ENCODE measurements around the gene EMP2.
"Not testable (repeated sequence)": the region's sequence is repeated elsewhere in the genome, so short reads cannot be mapped to it uniquely, and the experiment has no call there.

Gene EMP2

GRCh38 chr16:10578474-10579316, 1.7 kb downstream of the EMP2 start:
- DNase-seq: no peak

- DNase-seq: no peak
These were observed 2.8 kb downstream of the EMP2 start for GRCh38 chr16:10577305-10578202.

GRCh38 chr16:10576390-10577304, 3.8 kb downstream of the EMP2 start:
- DNase-seq: no peak

- no peak for DNase-seq
These were observed 4.8 kb downstream of the EMP2 start for GRCh38 chr16:10575506-10576130.

GRCh38 chr16:10572611-10573010, 7.8 kb downstream of the EMP2 start:
- no peak for DNase-seq

GRCh38 chr16:10571354-10571753, 9.0 kb downstream of the EMP2 start:
- DNase-seq: no peak

- DNase-seq: no peak
These were observed 10.8 kb downstream of the EMP2 start for GRCh38 chr16:10569621-10570020.

GRCh38 chr16:10566613-10567012, 13.8 kb downstream of the EMP2 start:
- DNase-seq: no peak

- DNase-seq: no peak
These were observed 15.2 kb downstream of the EMP2 start for GRCh38 chr16:10565167-10565566.

- DNase-seq: no peak
These were observed 15.8 kb downstream of the EMP2 start for GRCh38 chr16:10564591-10564990.

- DNase-seq: no peak
These were observed 18.0 kb downstream of the EMP2 start for GRCh38 chr16:10562361-10562899.

- no peak for DNase-seq
These were observed 19.0 kb downstream of the EMP2 start for GRCh38 chr16:10561425-10561824.

GRCh38 chr16:10561001-10561400, 19.4 kb downstream of the EMP2 start:
- DNase-seq: no peak

- DNase-seq: not testable (repeated sequence)
These were observed 20.6 kb downstream of the EMP2 start for GRCh38 chr16:10559792-10560191.

GRCh38 chr16:10558746-10559641, 21.4 kb downstream of the EMP2 start:
- DNase-seq: peak in 42 of 56 donors; percentile 5 to 80 (median 32)

- no peak for DNase-seq
These were observed 22.1 kb downstream of the EMP2 start for GRCh38 chr16:10558305-10558704.

- DNase-seq: no peak
These were observed 22.6 kb downstream of the EMP2 start for GRCh38 chr16:10557750-10558149.

GRCh38 chr16:10556236-10556635, 24.2 kb downstream of the EMP2 start:
- DNase-seq: no peak

- DNase-seq: no peak
These were observed 25.8 kb downstream of the EMP2 start for GRCh38 chr16:10554569-10554968.
